Esophagus muscularis mucosa (tissue), 4 donors: ENCODE data around the gene F13A1. TPM values are rescaled to one million over a fixed set of nuclear protein-coding genes. Genes with fewer than 3 reads are reported as not detected.

Source experiments
- DNase-seq: peaks from one replicate; pipeline ENCODE4 v3.0.0-alpha.2; 2017; ENCODE audit errors: extremely low spot score
- H3K27ac ChIP-seq, 4 donors: fragments of 200-600 bp; sonication (generic); replicated peaks in 1 of 4; 1 replicate in 3 of 4; 2 replicates in 1 of 4; pipeline ENCODE4 v1.5.1; 2016 to 2019; ENCODE audit warnings: mild to moderate bottlenecking in 1 of 4
- H3K27me3 ChIP-seq, 4 donors: fragments of 200-600 bp; sonication (generic); one replicate each; pipeline versions ENCODE4 v1.5.1 to v1.6.0; 2016 to 2019
- H3K36me3 ChIP-seq, 4 donors: fragments of 200-600 bp; sonication (generic); one replicate each; pipeline ENCODE4 v1.5.1; 2016 to 2019
- H3K4me1 ChIP-seq, 4 donors: fragments of 200-600 bp; sonication (generic); one replicate each; pipeline ENCODE4 v1.5.1; 2016 to 2019
- H3K4me3 ChIP-seq, 4 donors: fragments of 200-600 bp; sonication (generic); 1 replicate in 2 of 4; 2 replicates in 2 of 4; pipeline ENCODE4 v1.5.1; 2016 to 2019; ENCODE audit warnings: mild to moderate bottlenecking in 4 of 4, moderate library complexity in 1 of 4
- H3K9me3 ChIP-seq, 4 donors: fragments of 200-600 bp; sonication (generic); 1 replicate in 3 of 4; 2 replicates in 1 of 4; pipeline ENCODE4 v1.5.1; 2016 to 2019
- EP300 ChIP-seq: sonication (generic); formaldehyde crosslinking; IDR thresholded peaks from one replicate; pipeline ENCODE4 v1.6.1; 2017; ENCODE audit warnings: antibody characterized with exemption
- POLR2A ChIP-seq: fragments of 450-650 bp; IDR thresholded peaks from one replicate; pipeline ENCODE4 v1.6.1; 2017; ENCODE audit warnings: antibody characterized with exemption, moderate library complexity, mild to moderate bottlenecking, low read depth
- POLR2AphosphoS5 ChIP-seq, 2 donors: sonication (generic); formaldehyde crosslinking; IDR thresholded peaks; one replicate each; pipeline ENCODE4 v1.6.1; 2017; ENCODE audit warnings: antibody characterized with exemption in 2 of 2
- WGBS: methylation state at CpG from one replicate; pipeline ENCODE4 v1.1.5; 2018; 5-methylcytosine and 5-hydroxymethylcytosine counted together
- intact Hi-C: fragments of 100-400 bp; cut with DNase I; formaldehyde crosslinking; loops from one replicate; pipeline ENCODE4 v1.15.1; 2023
- total RNA-seq, 4 donors: library from RNA; depleted of rRNA; stranded (reverse); fragments of >200 nt; gene quantifications; one replicate each; pipeline versions ENCODE4 v1.1.0 to v1.2.1, GENCODE V29; 2016
- TF ChIP-seq, protein P1 (sequence below), 3 experiments: fragments of 200-600 bp in 2 of 3; fragments of 450-650 bp in 1 of 3; sonication (generic) in 2 of 3; IDR thresholded peaks; one replicate each; pipeline ENCODE4 v1.5.1; 2017 to 2019; ENCODE audit warnings: antibody characterized with exemption in 3 of 3, mild to moderate bottlenecking in 2 of 3, moderate library complexity in 1 of 3

The F13A1 gene
- total RNA-seq, 4 donors from 2014 or later = 63.6 to 173 (median 101) TPM

- TF ChIP-seq, protein P1, sequence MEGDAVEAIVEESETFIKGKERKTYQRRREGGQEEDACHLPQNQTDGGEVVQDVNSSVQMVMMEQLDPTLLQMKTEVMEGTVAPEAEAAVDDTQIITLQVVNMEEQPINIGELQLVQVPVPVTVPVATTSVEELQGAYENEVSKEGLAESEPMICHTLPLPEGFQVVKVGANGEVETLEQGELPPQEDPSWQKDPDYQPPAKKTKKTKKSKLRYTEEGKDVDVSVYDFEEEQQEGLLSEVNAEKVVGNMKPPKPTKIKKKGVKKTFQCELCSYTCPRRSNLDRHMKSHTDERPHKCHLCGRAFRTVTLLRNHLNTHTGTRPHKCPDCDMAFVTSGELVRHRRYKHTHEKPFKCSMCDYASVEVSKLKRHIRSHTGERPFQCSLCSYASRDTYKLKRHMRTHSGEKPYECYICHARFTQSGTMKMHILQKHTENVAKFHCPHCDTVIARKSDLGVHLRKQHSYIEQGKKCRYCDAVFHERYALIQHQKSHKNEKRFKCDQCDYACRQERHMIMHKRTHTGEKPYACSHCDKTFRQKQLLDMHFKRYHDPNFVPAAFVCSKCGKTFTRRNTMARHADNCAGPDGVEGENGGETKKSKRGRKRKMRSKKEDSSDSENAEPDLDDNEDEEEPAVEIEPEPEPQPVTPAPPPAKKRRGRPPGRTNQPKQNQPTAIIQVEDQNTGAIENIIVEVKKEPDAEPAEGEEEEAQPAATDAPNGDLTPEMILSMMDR (IDR thresholded peaks at IDR 0.05) = no peak
- TF ChIP-seq EP300 (no peak), POLR2A (no peak), POLR2AphosphoS5 (IDR thresholded peaks at IDR 0.05) (no peak)
- intact Hi-C loops = no loop called here
- WGBS = 66% methylated on average over 3 of the region's 3 CpGs
Measured at GRCh38 chr6:6166064-6166463, 154.4 kb downstream of the F13A1 start.

GRCh38 chr6:6164367-6164766 lies 156.1 kb downstream of the F13A1 start:
- no peak for DNase-seq
- TF ChIP-seq, protein P1 (IDR thresholded peaks at IDR 0.05) = no peak
- no peak for TF ChIP-seq POLR2A
- TF ChIP-seq POLR2AphosphoS5 (IDR thresholded peaks at IDR 0.05) = no peak
- TF ChIP-seq EP300 = no peak

More at GRCh38 chr6:6166064-6166463, 154.4 kb downstream of the F13A1 start:
- Histone ChIP-seq H3K4me1 (no peaks in the 10 kb centered on the region), H3K27me3 (no peaks in the 10 kb centered on the region), H3K27ac (no peak overlapping the region), H3K9me3 (no peaks in the 10 kb centered on the region), H3K4me3 (no peak overlapping the region), H3K36me3 (no peaks in the 10 kb centered on the region)
- no peak for DNase-seq

GRCh38 chr6:6154335-6154734 lies 166.1 kb downstream of the F13A1 start:
- H3K27me3 ChIP-seq = no peaks in the 10 kb centered on the region
- intact Hi-C loops = no loop called here
- no peaks in the 10 kb centered on the region for H3K4me1 ChIP-seq
- no peak for DNase-seq
- TF ChIP-seq POLR2AphosphoS5 (IDR thresholded peaks at IDR 0.05) = no peak
- TF ChIP-seq POLR2A = no peak
- H3K4me3 ChIP-seq = no peak overlapping the region
- H3K36me3 ChIP-seq = no peaks in the 10 kb centered on the region
- no peak overlapping the region for H3K27ac ChIP-seq
- H3K9me3 ChIP-seq = no peaks in the 10 kb centered on the region
- WGBS = 85% methylated on average over 3 of the region's 3 CpGs

More at GRCh38 chr6:6164367-6164766, 156.1 kb downstream of the F13A1 start:
- WGBS = 73% methylated on average over 4 of the region's 4 CpGs
- Histone ChIP-seq H3K4me1 (no peaks in the 10 kb centered on the region), H3K27ac (no peak overlapping the region), H3K4me3 (no peak overlapping the region), H3K36me3 (no peaks in the 10 kb centered on the region), H3K27me3 (no peaks in the 10 kb centered on the region), H3K9me3 (no peaks in the 10 kb centered on the region)
- intact Hi-C loops = no loop called here

DNA sequence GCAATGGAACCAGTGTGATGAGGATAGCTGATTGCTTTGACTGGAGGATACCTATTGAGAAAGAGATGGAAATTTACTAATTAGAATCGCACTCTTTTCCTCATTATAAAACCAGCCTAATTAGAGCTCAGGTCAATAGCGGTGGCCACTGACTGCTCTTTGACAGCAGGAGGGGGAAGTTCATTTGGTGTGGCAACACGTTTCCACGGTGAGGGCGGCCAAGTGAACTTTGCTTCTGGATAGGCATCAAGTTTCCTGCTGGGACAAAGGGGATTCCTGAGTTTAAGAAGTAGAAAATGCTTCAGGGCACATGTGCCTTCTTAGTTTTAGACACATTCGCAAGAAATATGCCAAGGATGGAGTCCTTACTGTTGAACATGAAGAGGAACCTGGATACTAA lies 168.4 kb downstream of the F13A1 start:
- Histone ChIP-seq H3K36me3 (no peaks in the 10 kb centered on the region), H3K4me1 (no peaks in the 10 kb centered on the region), H3K27ac (no peak overlapping the region), H3K27me3 (no peaks in the 10 kb centered on the region), H3K4me3 (no peak overlapping the region), H3K9me3 (no peaks in the 10 kb centered on the region)
- TF ChIP-seq POLR2AphosphoS5 (IDR thresholded peaks at IDR 0.05) = no peak
- WGBS = 39% methylated on average over 6 of the region's 6 CpGs
- no peak for DNase-seq
- intact Hi-C loops = no loop called here

DNA sequence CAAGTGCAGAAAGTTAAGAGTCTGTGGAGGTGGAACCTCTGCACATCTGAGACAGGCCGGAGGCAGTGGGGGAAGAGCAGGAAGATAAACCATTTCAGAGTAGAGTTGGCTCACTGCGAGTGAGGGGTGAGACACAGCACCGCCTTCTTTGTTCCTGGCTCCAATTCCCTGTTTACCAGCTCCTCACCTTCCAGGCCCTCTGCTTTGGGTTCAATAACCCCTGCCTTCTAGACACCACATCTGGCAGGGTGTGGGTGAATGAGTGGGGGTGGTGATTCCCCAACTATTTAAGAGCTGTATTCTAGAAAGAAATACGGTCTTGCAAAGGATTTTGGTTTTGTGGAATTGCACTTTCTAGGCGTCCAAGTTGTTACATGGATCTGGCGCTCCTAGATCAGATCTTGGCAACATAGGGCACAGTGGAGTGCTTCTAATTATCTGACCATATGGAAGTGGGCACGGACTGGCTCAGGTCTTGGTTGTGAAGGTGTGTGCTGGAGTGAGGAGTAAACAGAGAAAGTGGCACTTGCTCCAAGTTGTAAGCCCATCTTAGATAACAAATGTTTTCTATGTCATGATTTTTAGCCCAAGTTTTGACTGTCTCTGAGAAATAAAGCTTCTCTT lies 172.2 kb downstream of the F13A1 start:
- Histone ChIP-seq H3K4me1 (no peaks in the 10 kb centered on the region), H3K27ac (no peak overlapping the region), H3K4me3 (no peak overlapping the region), H3K36me3 (no peaks in the 10 kb centered on the region), H3K27me3 (no peaks in the 10 kb centered on the region), H3K9me3 (no peaks in the 10 kb centered on the region)
- DNase-seq = peak; percentile 55
- WGBS = 81% methylated on average over 7 of the region's 7 CpGs
- TF ChIP-seq EP300 (no peak), POLR2A (no peak), POLR2AphosphoS5 (IDR thresholded peaks at IDR 0.05) (no peak)
- TF ChIP-seq, protein P1 (IDR thresholded peaks at IDR 0.05) = no peak
- intact Hi-C loops = no loop called here
